Measurements from ENCODE around the gene ZNF282. TPM values are rescaled to one million over a fixed set of nuclear protein-coding genes. Genes with fewer than 3 reads are reported as not detected.

Gene ZNF282
- total RNA-seq, 1 experiment from 2014 or later: 39.0 TPM

GRCh38 chr7:149214020-149214720, 18.8 kb downstream of the ZNF282 start:
- H3K9me3 ChIP-seq (ENCODE audit: control insufficient read depth, low read depth, low read length): no peaks in the 10 kb centered on the region
- H2BK120ac ChIP-seq (ENCODE audit: low read depth, low read length, poor library complexity, severe bottlenecking): no peak overlapping the region
- TF ChIP-seq CTCF (conservative IDR thresholded peaks at IDR 0.05): no peak
- H4K91ac ChIP-seq (ENCODE audit: insufficient read length, low read depth, low read length): no peak overlapping the region
- no peaks in the 10 kb centered on the region for H3K27me3 Mint-ChIP-seq (ENCODE audit: low read depth)
- H3K4ac ChIP-seq (ENCODE audit: low read depth, low read length): no peak overlapping the region
- no peak overlapping the region for H2AFZ ChIP-seq (ENCODE audit: low read length)
- peaks cover 19 to 20% of the 10 kb centered on the region in 2 experiments for H3K4me1 Mint-ChIP-seq
- H3K79me1 ChIP-seq (ENCODE audit: insufficient read depth, low read depth, low read length, poor library complexity, severe bottlenecking): no peaks in the 10 kb centered on the region
- H3K27me3 ChIP-seq (ENCODE audit: insufficient read depth, low read length): no peaks in the 10 kb centered on the region
- no peak overlapping the region for H3K23ac ChIP-seq (ENCODE audit: insufficient read length, low read depth, low read length)
- H3K56ac ChIP-seq (ENCODE audit: insufficient read length, low read depth, low read length): no peak overlapping the region
- no peaks in the 10 kb centered on the region for H4K20me1 ChIP-seq (ENCODE audit: control insufficient read depth, insufficient read depth, insufficient read length)
- H3K14ac ChIP-seq (ENCODE audit: insufficient read depth, low read length): no peak overlapping the region
- WGBS (ENCODE audit: extremely low coverage, insufficient read length, low lambda C conversion rate): no CpG with 5 or more reads among the region's 7 CpGs
- no peak overlapping the region for H3K9ac ChIP-seq (ENCODE audit: extremely low read depth, insufficient read length, low read length)
- H4K5ac ChIP-seq (ENCODE audit: insufficient read length, low read depth, low read length): no peak overlapping the region
- H3K23me2 ChIP-seq (ENCODE audit: insufficient read length, low read depth, low read length, poor library complexity, severe bottlenecking): no peaks in the 10 kb centered on the region
- H2BK15ac ChIP-seq (ENCODE audit: low read depth, low read length): no peak overlapping the region
- H2AK5ac ChIP-seq (ENCODE audit: insufficient read length, low read length): no peak overlapping the region
- no peak overlapping the region for H3K27ac ChIP-seq (ENCODE audit: insufficient read length, low read depth, low read length)
- H2BK20ac ChIP-seq (ENCODE audit: low read depth, low read length, poor library complexity, severe bottlenecking): no peak overlapping the region
- no peaks in the 10 kb centered on the region for H3K9me3 Mint-ChIP-seq
- no peak overlapping the region for H3K4me3 Mint-ChIP-seq
- H3K4me1 ChIP-seq (ENCODE audit: insufficient read depth, low read length): 0 out of 2 replicates have a peak, but pooled peaks cover 2% of the 10 kb centered on the region
- H3K4me2 ChIP-seq (ENCODE audit: insufficient read depth, insufficient read length, low read length): no peak overlapping the region
- no peaks in the 10 kb centered on the region; the same call in 1 of the 2 replicates for H3K79me2 ChIP-seq (ENCODE audit: insufficient read depth, low read length)
- no peak overlapping the region for H4K8ac ChIP-seq (replicated peaks; ENCODE audit: insufficient read length, low read depth, low read length)
- DNase-seq: no peak
- no peak overlapping the region for H3T11ph ChIP-seq (ENCODE audit: low read length)
- no peak overlapping the region for H2BK5ac ChIP-seq (ENCODE audit: insufficient read length, low read length)
- H3K36me3 Mint-ChIP-seq (ENCODE audit: insufficient read depth in 1 of 3, low read depth in 3 of 3): peaks cover 58 to 97% (median 90%) of the 10 kb centered on the region in 3 experiments
- no peak overlapping the region for H2BK12ac ChIP-seq (ENCODE audit: insufficient read length, low read depth, low read length)
- H3K27ac Mint-ChIP-seq: no peak overlapping the region
- H3K18ac ChIP-seq (ENCODE audit: insufficient read length, low read depth, low read length): no peak overlapping the region

All from H9 (cell line).